NCI-H748 treated with DMSO at 0.1 percent for 48 hours (cell line): ENCODE results near the gene MAP3K7.

Source experiments
- DNase-seq: peaks from one replicate; lab custom pipeline; 2025; lab: John Stamatoyannopoulos, UW

The MAP3K7 gene

DNA sequence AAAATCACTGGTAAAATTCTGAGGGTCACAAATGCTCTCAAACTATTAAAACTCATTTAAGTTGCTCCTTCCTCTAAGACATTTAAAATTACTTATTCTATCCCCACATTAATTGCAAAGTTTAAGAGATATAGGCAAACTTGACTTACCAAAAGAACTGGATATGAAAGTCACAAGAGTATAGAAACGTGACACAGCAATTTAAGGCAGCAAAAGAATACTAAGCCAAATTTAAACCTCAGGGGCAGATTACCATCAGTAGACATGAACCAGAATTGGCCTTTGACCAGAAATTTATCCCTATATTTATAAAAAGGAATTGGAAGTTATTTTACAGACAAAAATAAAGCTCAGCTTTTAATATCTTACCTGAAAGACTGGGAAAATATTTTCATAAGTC lies 56.0 kb downstream of the MAP3K7 start:
- DNase-seq, result no peak

DNA sequence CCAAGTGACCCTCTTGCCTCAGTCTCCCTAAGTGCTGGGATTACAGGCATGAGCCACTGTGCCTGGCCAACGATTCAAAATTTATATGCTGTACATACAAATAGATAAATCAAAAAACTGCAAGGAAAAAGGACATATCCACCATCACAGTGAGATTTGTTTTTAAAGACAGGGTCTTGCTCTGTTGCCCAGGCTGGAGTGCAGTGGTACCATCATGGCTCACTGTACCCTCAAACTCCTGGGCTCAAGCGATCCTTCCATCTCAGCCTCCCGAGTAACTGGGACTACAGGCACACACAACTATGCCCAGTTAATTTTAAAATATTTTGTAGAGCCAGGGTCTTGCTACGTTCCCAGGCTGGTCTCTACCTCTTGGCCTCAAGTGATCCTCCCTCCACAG lies 61.5 kb downstream of the MAP3K7 start:
- no peak for DNase-seq

DNA sequence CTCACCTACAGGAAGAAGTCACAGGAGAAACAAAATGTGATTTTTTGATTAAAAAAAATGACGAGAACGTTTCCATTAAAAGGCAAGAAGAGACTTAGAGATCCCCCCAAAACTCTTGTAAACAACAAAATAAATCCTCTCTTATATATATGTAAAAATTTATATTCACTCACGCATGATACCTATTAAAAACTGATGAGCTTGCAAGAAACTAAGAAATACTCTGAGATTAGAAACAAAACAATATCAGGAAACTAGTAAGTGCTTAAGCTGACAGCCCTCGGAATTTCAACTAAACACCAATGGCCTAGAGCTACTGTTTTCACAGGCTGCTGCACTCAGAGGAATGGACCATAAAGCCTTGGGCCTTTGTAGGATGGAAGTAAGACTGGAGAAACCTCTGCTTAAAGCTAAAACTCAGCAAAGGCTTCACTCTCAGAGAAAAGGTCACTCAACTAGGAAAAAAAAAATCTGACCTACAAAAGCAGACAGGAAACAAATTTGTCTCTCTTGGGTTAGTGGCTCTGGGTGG lies 63.0 kb downstream of the MAP3K7 start:
- DNase-seq, result no peak

DNA sequence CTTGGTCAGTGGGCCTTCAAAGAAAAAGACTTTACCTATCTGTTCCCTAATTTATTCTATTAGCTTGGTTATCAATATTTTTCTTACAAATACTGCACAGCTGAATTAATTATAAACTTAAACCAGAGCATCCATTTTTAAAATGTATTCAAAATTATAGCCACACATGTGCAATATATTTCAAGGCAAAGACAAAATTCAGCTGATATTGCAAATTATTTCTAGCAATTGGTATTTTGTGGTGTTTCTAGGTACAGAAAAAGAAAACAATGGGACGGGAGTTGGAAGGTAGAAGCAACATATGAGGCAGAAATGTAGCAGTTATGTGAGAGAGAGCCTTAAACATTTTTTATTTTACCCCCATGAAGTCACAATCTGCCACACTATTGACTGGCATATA lies 64.9 kb downstream of the MAP3K7 start:
- no peak for DNase-seq

DNA sequence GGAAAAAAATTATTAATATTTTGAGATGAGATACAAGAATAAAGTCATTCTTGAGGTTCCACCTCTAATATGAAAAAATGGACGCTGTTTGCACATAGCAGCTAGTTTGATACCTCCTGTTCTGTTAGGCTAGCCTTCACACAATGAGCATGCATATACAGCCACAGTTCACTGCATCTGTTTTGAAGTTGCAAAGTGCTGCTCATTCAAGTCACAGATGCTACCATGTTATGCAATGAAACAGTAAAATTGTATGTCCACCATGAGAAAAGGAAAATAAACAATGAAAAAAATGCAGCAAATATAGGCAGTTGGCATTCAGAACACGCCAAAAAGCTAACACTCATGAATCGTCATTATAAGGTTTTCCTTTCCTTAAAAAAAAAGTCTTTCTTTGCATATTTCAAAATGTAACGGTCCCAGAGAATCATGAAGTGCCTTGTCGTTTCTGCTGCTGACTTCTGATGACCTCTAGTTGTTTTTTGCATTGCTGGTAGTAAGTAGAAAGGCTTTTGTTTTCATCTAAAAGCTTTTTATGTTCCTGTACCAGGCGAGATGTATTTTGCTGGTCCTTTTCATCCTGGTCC lies 70.7 kb downstream of the MAP3K7 start:
- no peak for DNase-seq

DNA sequence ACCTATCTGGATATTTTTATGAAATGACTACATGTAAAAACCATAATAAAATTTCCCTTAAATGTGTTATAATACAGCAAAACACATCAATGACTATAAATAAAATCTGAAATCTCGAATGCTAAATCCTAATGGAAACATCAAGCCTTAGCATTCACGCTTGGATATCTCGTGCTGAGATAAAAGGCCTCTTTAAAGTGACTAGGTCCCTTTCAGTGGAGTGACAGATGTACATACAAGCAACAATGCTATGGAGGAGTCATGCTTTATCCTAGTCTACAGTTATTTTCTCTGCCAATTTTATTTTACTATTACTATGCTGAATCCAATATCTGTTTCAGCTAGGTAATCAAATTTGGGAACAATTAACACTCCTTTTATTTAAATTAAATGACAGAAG lies 72.4 kb downstream of the MAP3K7 start:
- DNase-seq, result no peak

DNA sequence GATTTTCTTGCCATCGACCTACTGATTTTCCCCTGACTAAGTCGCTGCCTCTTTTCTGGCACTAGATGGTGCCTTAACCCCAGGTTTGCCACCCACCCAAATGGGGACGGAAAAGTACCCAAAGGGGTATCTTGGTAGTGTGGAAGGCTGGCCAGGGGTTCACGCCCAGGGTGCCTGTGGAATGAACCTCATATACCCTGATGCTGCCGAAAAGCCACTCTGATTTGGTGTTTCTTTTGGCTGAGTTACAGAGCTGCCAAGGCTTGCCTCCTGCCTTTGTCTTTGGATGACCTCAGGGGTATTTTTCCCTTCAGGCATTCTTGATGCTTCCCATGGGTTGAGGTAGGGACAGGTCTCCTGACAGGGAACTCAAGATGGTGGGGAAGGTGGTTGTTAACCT lies 78.1 kb downstream of the MAP3K7 start:
- no peak for DNase-seq

DNA sequence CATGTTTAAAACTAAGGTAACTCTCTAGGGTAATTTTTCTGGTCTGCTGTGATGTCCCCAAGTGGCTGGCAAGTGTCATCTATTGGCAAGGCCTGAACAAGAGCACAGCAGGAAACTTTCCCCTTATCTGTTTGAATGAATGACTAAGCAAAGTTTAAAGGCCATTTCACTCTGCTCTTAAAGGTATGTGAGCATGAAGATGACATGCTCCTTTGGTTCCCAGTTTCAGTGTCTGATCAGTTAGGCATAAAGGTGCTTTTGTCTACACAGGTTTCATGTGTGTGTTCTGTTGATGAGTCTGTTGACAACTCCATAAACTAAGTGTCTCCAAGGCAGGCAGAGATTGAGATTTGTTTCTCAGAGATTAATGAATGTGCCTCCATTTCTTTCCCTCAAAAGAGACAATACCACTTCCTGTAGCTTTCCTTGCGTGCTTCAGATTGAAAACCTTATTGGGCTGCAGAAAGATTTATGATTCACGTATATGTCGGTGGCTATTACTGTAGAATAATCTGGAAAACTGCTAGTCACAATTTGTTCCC lies 83.9 kb downstream of the MAP3K7 start:
- DNase-seq, result no peak

DNA sequence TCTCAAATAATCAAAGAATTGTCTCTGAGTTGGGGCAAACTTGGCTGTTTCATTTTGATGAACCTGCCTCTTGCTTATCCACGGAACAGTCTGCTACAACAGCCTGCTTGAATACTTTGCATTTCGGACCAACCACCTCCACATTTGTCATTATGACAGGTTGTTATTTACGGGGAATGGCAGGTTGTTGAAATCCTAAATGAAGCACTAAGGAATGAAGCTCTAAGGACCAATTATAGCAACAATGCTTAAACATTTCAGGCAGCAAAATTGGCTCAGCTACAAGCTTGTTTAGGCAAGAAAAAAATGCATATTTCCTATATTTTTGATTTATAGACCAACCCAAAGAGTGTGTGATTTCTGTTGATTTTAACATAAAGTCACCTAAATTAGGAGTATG lies 84.5 kb downstream of the MAP3K7 start:
- DNase-seq, result no peak

DNA sequence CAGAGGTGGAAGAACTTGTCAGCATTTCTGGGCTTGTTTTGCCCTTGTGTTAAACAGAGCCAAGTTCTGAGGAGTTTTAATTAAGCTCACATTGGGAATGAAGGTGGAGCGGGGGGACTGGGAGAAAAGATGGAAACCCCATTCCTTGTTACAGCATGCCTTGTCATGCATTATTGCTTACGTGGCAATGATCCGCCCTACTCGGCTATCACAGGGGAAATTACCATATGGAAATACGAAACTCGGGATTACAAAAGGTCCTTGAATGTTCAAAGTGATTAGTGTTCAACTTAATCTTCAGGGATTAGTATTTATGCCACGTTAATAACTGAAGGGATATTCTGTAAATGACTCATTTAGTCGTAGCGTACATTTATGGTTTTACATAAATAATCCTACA lies 86.4 kb downstream of the MAP3K7 start:
- DNase-seq, result no peak

DNA sequence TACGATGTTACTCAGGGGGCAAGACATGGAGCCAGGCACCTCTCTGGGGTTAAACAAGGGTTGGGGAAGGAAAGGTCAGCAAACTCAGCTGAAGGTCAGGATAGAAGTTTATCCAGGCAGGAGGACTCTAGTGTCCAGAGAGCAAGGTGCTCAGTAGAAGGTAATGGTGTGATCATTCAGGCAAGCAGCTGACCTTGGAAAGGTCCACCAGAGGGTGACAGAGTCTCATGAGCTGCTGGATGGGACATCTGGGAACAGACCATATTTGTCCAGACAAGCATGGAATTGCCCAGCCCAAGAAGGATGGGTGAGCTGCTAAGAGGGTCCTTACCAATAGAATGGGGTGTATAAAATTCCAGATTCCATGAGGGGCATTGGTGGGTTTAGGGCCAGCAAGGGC lies 89.5 kb downstream of the MAP3K7 start:
- DNase-seq, result no peak

DNA sequence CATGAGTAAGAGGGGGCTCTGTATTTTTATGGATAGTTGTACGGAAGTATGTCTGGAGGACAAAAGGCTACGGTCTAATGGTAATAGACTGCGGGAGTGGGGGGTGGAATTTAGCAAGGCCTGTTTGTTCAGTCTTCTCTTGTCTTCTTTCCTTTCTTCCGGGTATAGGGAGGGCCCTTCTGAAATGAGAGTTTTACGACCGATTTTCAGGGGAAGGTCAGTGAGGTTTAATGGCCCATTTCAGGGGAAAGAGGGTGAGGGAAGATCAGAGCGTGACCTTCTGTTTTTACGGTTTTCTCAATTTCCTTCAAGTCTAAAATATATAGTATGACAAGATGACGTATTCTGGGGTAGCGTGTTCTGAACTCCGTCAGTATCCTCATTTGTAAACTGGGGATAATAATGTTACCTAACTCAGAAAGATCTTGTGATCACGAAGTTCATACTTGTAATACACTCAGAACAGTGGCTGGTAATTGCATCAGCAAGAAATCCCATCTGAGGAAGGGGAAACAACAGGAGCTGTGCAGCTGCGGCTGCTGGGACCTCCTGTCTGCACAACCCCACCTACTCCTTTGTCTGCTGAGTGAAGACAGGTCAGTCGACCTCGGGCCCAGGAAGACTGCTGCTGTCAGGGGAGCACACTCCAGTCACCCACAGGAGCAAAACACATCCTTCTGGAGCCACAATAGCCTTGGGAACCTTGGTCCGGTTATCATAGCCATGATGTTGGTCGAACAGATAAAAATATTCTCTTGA lies 90.4 kb downstream of the MAP3K7 start:
- DNase-seq, result no peak

DNA sequence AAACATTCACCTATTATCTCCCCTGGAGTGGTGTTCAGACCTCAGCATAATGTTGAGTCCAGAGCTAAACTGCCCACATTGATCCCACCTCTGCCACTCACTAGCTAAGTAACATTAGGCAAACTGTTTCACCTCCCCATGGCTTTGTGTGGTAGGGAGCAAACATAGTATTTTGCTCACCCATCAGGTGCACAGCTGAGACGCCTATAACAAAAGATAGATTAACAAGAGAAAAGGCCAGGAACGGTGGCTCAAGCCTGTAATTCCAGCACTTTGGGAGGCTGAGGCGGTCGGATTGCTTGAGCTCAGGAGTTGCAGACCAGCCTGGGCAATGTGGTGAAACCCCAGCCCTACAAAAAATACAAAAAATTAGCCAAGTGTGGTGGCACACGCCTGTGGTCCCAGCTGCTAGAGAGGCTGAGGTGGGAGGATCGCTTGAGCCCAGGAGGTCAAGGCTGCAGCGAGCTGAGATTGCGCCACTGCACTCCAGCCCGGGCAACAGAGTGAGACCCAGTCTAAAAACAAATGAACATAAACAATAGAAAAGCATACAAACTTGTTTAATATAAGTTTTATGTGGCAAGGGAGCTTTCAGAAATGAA lies 91.6 kb downstream of the MAP3K7 start:
- DNase-seq, result no peak

DNA sequence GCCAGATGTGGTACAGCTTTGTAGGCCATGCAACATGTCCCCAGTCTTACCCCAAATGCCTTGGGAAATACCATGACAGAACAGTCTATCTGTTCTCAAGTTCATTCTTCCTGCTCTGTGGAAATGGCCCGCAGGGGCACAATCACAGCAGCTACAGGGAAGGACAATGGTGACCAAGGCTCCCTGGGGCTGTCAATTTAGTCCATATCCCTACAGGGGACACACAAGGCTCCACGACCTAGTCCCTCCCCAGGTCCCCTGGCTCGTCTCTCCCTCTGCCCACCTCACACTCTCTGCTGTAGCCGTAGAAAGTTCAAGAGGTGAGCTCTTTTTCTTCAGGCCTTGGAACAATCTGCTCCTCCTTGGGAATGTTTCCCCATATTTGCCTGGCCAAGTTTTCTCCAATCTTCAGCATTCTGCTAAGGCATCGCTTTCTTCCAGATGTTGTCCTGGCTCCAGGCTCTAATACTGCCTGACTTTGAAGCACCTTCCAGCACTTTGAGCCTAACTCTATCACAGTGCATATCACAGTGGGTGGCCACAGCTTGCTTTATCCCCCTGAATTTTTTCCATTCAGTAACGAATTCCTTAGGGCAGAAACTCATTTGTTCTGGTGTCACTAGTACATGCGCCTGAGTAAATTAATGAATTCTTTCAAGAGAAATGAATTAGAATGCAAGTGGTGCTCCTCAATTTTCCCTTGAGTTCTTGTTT lies 92.6 kb downstream of the MAP3K7 start:
- no peak for DNase-seq

DNA sequence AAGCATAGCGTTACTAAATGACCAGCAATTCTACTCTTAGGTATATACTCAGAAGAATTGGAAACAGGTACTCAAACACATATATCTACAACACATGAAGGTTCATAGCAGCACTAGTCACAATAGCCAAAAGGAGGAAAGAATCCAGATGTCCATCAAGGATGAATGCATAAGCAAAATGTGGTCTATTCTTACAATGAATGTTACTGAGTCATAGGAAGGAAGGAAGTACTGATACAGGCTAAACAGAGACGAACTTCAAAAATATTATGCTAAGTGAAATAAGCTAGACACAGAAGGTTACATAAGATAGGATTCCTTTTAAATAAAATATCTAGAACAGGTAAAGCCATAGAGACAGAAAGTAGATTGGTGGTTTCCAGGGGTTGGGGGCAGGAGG lies 93.5 kb downstream of the MAP3K7 start:
- DNase-seq, result no peak

DNA sequence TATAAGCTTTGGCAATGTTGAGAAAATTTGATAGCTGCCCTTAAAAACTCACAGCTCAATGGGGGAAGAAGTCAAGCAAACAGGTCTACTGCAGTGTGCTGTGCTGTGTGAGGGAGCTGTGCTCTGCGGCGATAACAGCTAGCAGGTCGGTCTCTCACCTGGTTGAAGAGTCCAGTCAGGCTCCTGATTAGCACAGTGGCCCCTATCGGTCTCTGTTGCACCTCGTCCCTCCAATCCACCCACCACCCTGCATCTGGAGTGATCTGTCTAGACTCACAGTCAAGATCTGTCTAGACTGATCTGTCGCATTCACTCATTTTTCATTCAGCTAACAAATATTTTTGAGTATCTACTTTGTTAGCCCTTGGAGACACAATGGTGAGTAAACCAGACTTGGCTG lies 94.1 kb downstream of the MAP3K7 start:
- DNase-seq, result no peak

DNA sequence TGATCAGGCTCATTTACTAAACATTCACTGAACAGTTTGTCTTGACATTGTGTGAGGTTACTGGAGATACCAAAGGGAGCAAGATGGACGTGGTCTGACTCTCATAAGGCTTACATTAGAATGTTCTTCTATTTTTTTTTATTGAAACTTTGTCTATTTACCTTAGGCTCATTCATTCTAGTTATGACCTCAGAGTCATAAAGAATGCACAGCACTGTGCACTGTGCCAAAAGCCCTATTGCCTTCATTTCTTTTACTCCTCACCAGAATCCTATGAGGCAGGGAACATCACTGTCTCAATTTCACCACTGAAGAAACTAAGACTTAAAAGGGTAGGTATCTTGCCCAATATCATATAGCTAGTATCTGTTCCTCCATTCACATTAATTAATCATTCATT lies 94.5 kb downstream of the MAP3K7 start:
- DNase-seq, result no peak

DNA sequence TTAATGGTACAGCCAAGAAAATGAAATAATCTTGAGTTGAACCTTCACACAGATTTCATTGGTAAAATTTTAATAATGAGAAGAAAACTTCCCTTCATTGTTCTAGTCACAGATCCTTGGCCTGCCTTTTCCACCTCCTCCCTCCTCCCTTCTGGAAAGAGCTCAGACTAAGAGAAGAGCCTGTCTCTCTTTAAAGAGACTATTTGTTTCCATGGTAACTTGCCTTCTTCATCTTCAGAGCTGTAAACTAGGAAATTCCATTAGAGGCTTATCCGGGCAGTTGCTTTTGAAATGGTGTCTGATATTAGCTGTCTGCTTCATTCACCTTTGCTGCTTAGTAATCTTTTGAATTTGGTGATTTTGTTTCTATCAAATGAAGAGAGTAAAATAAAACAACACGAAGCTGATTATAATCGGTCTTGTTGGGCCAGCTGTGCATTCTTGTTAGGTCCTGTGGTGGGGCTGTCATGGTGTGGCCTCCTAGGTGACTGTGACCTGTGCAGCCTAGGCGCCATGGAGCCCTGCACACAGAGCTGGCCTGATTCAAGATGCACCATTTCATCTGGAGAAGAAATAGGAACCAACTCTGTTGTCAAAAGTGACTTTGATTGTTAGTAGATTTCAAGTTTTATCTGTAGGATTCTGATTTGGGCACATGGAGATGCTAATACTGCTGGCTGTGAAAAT lies 96.7 kb downstream of the MAP3K7 start:
- DNase-seq, result no peak

DNA sequence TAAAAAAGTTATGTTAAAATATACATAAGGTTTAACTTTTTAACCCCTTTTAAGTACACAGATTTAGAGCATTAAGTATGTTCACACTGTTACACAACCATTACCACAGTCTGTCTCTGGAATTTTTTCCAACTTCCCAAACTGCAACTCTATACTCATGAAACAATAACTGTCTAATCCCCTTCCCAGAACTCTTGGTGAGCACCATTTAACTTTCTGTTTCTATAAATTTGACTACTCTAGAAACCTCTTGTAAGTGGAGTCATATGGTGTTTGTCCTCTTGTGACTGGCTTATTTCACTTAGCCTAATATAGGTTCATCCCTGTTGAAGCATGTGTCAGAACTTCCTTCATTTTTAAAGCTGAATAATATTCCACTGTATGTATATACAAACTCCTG lies 98.1 kb downstream of the MAP3K7 start:
- no peak for DNase-seq

DNA sequence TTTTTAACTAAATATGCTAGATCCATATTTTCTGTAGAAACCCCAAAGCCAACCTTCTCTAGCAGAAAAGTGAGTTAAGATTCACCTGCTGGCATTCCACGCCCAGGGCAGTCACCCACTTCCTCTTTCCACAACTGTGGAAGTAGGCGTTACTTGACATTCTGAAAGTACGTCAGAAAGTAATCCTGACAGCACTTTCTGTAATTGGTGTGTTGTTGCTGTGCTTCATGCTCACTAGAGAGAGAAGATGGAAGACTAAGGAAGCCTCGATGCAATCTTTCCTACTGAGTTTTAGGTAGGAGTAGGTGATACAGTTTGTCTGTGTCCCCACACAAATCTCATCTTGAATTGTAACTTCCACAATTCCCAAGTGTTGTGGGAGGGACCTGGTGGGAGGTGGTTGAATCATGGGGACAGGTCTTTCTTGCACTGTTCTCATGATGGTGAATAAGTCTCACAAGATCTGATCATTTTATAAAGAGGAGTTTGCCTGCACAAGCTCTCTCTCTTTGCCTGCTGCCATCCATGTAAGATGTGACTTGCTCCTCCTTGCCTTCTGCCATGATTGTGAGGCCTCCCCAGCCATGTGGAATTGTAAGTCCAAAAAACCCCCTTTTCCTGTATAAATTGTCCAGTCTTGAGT lies 101.1 kb downstream of the MAP3K7 start:
- DNase-seq, result no peak

DNA sequence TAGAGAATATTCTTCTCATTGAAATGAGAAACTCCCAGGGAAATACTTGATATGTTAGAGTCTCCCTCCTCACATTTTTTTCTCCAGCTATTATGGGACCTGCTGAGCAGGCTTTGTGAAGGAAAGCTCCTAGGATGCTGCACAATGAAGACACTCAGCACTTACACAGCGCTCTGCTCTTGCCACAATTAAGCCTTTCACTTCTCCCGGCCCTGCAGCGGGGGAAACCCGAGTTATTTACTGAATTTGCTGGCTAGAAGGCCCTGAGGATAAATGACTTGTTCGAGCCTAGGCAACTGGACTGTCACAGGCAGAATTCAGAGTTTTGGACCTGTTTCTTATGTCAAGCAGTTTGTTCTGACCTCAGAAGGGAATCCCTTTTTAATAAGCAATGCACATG lies 102.0 kb downstream of the MAP3K7 start:
- DNase-seq, result no peak
